ENCODE data around the gene ZDHHC11B. TPM values are rescaled to one million over a fixed set of nuclear protein-coding genes. Genes with fewer than 3 reads are reported as not detected.
"Not testable (repeated sequence)": the region's sequence is repeated elsewhere in the genome, so short reads cannot be mapped to it uniquely, and the experiment has no call there.

Gene ZDHHC11B
- total RNA-seq, 2 donors from 2014 or later = 0.75 to 1.3 TPM

DNA sequence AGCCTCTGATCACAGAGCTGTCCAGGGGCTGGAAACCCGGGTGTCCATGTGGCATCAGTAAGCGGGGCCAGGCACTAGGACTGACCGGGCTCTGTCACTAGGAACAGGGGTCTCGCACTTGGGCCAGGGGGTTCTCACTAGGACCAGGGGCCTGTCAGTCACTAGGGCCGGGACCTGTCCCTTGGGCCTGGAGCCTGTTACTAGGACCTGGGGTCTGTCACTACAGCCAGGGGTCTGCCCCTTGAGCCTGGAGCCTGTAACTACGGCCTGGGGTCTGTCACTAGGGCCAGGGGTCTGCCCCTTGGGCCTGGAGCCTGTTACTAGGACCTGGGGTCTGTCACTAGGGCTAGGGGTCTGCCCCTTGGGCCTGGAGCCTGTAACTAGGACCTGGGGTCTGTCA is 10.2 kb downstream of the ZDHHC11B start:
- not testable (repeated sequence) for H3K4me3 Mint-ChIP-seq; H3K4me1 ChIP-seq (ENCODE audit: control insufficient read depth, insufficient read depth, low read length); H3K36me3 Mint-ChIP-seq (ENCODE audit: low read depth); H3K9ac ChIP-seq (ENCODE audit: extremely low read depth, low read length, poor library complexity, severe bottlenecking); H3K4me3 ChIP-seq (ENCODE audit: low read length); H3K36me3 ChIP-seq (ENCODE audit: control insufficient read depth, insufficient read depth, low read length); H3K9me3 ChIP-seq (ENCODE audit: control insufficient read depth, low read length); H3K9me3 Mint-ChIP-seq; H3K27ac ChIP-seq (ENCODE audit: low read depth, low read length); H3K4me1 Mint-ChIP-seq; H3K27ac Mint-ChIP-seq
- 87 to 92% methylated on average over 2 to 6 of the region's 6 CpGs for WGBS, 2 experiments (ENCODE audit: insufficient coverage in 1 of 2, insufficient read length in 1 of 2)
- DNase-seq = peak; percentile 69
- TF ChIP-seq, protein P1, sequence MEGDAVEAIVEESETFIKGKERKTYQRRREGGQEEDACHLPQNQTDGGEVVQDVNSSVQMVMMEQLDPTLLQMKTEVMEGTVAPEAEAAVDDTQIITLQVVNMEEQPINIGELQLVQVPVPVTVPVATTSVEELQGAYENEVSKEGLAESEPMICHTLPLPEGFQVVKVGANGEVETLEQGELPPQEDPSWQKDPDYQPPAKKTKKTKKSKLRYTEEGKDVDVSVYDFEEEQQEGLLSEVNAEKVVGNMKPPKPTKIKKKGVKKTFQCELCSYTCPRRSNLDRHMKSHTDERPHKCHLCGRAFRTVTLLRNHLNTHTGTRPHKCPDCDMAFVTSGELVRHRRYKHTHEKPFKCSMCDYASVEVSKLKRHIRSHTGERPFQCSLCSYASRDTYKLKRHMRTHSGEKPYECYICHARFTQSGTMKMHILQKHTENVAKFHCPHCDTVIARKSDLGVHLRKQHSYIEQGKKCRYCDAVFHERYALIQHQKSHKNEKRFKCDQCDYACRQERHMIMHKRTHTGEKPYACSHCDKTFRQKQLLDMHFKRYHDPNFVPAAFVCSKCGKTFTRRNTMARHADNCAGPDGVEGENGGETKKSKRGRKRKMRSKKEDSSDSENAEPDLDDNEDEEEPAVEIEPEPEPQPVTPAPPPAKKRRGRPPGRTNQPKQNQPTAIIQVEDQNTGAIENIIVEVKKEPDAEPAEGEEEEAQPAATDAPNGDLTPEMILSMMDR (conservative IDR thresholded peaks at IDR 0.05) = peak; percentile 46
- peaks cover 26% of the 10 kb centered on the region for H3K27me3 ChIP-seq (ENCODE audit: control insufficient read depth, insufficient read depth, low read length, poor library complexity, severe bottlenecking)
- peaks cover 46% of the 10 kb centered on the region for H3K27me3 Mint-ChIP-seq (ENCODE audit: insufficient read depth)

DNA sequence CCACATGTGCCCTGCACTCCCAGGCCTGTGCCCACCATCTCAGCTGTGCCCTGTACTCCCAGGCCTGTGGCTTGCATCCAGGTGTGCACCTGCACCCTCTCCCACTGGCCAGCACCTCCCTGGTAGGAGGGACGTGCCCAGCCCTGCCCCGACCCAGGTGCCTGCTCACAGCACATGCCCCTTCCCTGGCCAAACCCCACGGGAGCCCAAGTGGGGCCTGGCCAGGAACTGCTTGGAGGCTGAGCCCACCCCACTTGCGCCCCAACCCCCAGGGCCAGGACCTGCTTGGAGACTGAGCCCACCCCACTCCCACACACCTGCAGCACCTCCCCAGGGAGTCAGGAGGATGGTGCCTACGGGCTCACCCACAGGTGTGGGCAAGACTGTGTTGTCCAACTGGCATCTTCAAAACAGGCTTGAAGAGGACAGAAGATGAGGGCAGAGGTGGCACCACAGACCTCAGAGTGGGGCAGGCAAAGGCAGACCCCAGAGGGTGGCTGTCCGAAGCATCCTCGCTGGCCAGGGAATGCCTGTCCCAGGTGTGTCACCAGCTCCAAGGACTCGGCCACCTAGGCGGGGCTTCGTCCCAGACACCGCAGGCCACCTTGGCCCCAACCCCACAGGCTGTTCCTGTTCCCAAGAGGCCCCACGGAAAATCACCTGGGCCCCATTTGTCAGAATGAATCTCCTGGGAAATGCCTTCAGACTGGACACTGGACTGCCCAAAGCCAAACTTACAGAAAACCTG is 10.8 kb downstream of the ZDHHC11B start:
- Mint-ChIP-seq H3K4me3 (no peak overlapping the region), H3K9me3 (no peaks in the 10 kb centered on the region), H3K27ac (no peak overlapping the region), H3K27me3 (ENCODE audit: insufficient read depth) (peaks cover 42% of the 10 kb centered on the region), H3K36me3 (ENCODE audit: low read depth) (no peaks in the 10 kb centered on the region), H3K4me1 (no peaks in the 10 kb centered on the region)
- H3K4me1 ChIP-seq (ENCODE audit: control insufficient read depth, insufficient read depth, low read length) = no peaks in the 10 kb centered on the region
- 90 to 100% methylated on average over 1 to 12 of the region's 12 CpGs for WGBS, 2 experiments (ENCODE audit: insufficient coverage in 1 of 2, insufficient read length in 1 of 2)
- no peaks in the 10 kb centered on the region for H3K36me3 ChIP-seq (ENCODE audit: control insufficient read depth, insufficient read depth, low read length)
- H3K27me3 ChIP-seq (ENCODE audit: control insufficient read depth, insufficient read depth, low read length, poor library complexity, severe bottlenecking) = peaks cover 26% of the 10 kb centered on the region
- H3K9me3 ChIP-seq (ENCODE audit: control insufficient read depth, low read length) = no peaks in the 10 kb centered on the region
- H3K4me3 ChIP-seq (ENCODE audit: low read length) = no peak overlapping the region
- DNase-seq = peak; percentile 36
- no peak overlapping the region for H3K27ac ChIP-seq (ENCODE audit: low read depth, low read length)
- TF ChIP-seq, protein P1 (conservative IDR thresholded peaks at IDR 0.05) = no peak
- no peak overlapping the region for H3K9ac ChIP-seq (ENCODE audit: extremely low read depth, low read length, poor library complexity, severe bottlenecking)

DNA sequence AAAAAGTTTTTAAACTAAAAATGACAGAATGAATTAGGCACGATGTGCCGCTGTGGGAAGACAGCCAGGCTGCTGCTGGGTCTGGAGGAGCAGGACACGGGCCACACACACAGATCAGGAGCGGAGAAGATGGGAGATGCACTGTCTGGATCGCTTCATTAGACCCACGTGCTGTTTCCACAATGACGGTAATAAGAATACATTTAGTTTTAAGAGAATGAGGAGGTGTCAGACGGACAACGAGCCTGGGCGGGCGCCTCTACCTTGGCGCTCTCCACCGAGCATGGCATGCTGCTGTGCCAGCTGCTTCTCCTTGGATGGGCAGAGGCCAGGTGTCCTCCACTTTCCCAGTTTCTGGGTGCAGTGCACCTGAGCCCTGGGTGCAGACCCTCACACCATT is 11.6 kb downstream of the ZDHHC11B start:
- not testable (repeated sequence) for H3K9me3 Mint-ChIP-seq; H3K27ac Mint-ChIP-seq; H3K36me3 ChIP-seq (ENCODE audit: control insufficient read depth, insufficient read depth, low read length); H3K4me1 Mint-ChIP-seq; H3K27ac ChIP-seq (ENCODE audit: low read depth, low read length); H3K4me1 ChIP-seq (ENCODE audit: control insufficient read depth, insufficient read depth, low read length); H3K4me3 ChIP-seq (ENCODE audit: low read length); H3K36me3 Mint-ChIP-seq (ENCODE audit: low read depth); H3K9me3 ChIP-seq (ENCODE audit: control insufficient read depth, low read length); H3K9ac ChIP-seq (ENCODE audit: extremely low read depth, low read length, poor library complexity, severe bottlenecking); H3K4me3 Mint-ChIP-seq
- H3K27me3 Mint-ChIP-seq (ENCODE audit: insufficient read depth) = peaks cover 39% of the 10 kb centered on the region
- peak; percentile 17 for DNase-seq
- H3K27me3 ChIP-seq (ENCODE audit: control insufficient read depth, insufficient read depth, low read length, poor library complexity, severe bottlenecking) = peaks cover 26% of the 10 kb centered on the region
- WGBS, 2 experiments (ENCODE audit: insufficient coverage in 1 of 2, insufficient read length in 1 of 2) = 94 to 99% methylated on average over 13 of the region's 13 CpGs

DNA sequence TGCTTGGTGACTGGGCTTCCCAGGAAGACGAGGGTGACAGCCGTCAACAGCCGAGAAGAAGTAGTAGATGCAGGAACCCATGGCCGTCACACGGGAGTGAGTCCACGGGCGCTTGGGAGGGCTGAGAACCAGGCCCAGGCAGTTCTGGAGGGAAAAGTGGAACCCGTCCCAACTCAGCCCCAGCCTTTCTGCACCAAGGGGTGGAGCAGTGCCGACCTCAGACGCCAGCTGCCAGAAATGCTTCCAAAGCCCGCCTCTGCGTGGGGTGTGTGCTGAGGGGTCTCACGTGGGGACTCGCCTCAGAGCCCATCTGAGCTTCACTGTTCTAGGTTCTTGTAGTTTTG is 12.0 kb downstream of the ZDHHC11B start:
- not testable (repeated sequence) for H3K36me3 Mint-ChIP-seq (ENCODE audit: low read depth); H3K4me1 Mint-ChIP-seq; H3K4me3 ChIP-seq (ENCODE audit: low read length); H3K4me3 Mint-ChIP-seq; H3K9me3 ChIP-seq (ENCODE audit: control insufficient read depth, low read length); H3K27ac Mint-ChIP-seq; H3K4me1 ChIP-seq (ENCODE audit: control insufficient read depth, insufficient read depth, low read length); H3K9me3 Mint-ChIP-seq; H3K27ac ChIP-seq (ENCODE audit: low read depth, low read length); DNase-seq; H3K9ac ChIP-seq (ENCODE audit: extremely low read depth, low read length, poor library complexity, severe bottlenecking); H3K36me3 ChIP-seq (ENCODE audit: control insufficient read depth, insufficient read depth, low read length)
- 70% methylated on average over 2 of the region's 14 CpGs; no CpG with 5 or more reads in 1 of the 2 experiments for WGBS, 2 experiments (ENCODE audit: insufficient coverage in 1 of 2, insufficient read length in 1 of 2)
- peaks cover 38% of the 10 kb centered on the region for H3K27me3 Mint-ChIP-seq (ENCODE audit: insufficient read depth)
- peaks cover 25% of the 10 kb centered on the region for H3K27me3 ChIP-seq (ENCODE audit: control insufficient read depth, insufficient read depth, low read length, poor library complexity, severe bottlenecking)

DNA sequence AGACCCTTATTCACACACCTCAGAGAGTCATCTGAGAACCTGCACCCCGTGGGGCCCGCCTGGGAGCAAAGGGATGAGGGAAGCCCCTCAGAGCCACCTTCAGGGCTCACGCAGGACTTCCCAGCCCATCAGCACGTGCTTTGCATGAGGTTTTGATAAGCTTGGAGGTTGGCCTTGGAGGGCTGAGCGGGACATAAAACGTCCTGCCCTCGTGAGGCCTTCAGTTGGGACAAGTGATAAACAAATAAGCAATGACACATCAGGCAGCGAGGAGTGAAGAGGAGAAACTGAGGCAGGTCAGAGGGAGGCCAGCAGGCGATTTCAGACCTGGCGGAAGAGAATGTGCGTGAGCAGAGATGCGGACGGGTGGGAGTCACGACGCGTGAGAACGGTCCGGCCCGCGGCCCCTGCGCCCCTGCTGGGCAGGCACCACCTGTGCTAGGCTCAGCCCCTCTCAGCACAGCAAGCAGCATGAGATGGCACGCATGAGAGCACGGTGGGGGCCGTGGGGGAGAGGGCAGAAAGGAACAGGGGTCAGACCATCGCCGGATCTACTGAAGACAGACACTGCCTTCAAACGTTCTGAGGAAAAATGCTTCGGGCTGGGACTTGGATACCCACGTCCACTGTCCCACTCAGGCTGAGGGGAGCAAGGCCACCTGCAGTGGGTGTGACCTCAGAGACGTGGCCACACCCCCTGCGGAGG is 12.5 kb downstream of the ZDHHC11B start:
- H3K36me3 ChIP-seq (ENCODE audit: control insufficient read depth, insufficient read depth, low read length); H3K4me1 Mint-ChIP-seq; H3K9ac ChIP-seq (ENCODE audit: extremely low read depth, low read length, poor library complexity, severe bottlenecking); H3K4me1 ChIP-seq (ENCODE audit: control insufficient read depth, insufficient read depth, low read length); H3K4me3 Mint-ChIP-seq; H3K9me3 Mint-ChIP-seq; H3K27ac ChIP-seq (ENCODE audit: low read depth, low read length); H3K4me3 ChIP-seq (ENCODE audit: low read length); H3K27ac Mint-ChIP-seq; H3K36me3 Mint-ChIP-seq (ENCODE audit: low read depth); H3K9me3 ChIP-seq (ENCODE audit: control insufficient read depth, low read length): not testable (repeated sequence)
- H3K27me3 ChIP-seq (ENCODE audit: control insufficient read depth, insufficient read depth, low read length, poor library complexity, severe bottlenecking) = peaks cover 20% of the 10 kb centered on the region
- peaks cover 32% of the 10 kb centered on the region for H3K27me3 Mint-ChIP-seq (ENCODE audit: insufficient read depth)
- peak; percentile 13 for DNase-seq
- 89% methylated on average over 12 of the region's 31 CpGs; no CpG with 5 or more reads in 1 of the 2 experiments for WGBS, 2 experiments (ENCODE audit: insufficient coverage in 1 of 2, insufficient read length in 1 of 2)
